ENCODE measurements around the gene DENND2D.

DENND2D gene

DNA sequence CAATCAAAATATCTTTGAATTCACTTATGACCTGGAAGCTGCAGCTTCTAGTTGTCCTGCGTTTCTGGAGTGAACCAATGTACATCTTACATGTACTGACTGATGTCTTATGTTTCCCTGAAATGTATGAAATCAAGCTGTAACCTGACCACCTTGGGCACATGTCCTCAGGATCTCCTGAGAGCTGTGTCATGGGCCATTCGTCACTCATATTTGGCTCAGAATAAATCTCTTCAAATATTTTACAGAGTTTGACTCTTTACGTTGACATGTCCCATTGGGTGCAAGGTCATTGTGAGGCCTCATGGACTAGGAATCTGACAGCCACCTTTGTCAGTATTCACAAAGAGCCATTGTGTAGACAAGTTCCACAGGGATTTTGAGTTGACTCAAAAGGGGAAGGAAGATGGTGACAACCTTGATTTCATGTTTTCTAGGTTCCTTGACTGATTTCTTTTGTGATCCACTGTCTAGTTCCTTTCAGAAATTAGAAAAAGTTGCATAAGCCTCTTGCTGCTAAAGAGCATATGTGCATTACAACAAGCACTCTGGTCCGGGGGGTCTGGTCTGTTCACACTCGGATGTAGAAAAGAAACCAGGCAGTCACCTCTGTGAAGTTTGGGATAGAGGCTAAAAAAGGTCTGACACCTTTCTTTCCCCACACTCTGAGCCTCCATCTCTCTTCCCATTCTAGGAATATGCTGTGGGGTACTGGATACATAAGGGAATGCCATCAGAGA lies 37.8 kb upstream of the DENND2D start:
- TF ChIP-seq, protein P1, sequence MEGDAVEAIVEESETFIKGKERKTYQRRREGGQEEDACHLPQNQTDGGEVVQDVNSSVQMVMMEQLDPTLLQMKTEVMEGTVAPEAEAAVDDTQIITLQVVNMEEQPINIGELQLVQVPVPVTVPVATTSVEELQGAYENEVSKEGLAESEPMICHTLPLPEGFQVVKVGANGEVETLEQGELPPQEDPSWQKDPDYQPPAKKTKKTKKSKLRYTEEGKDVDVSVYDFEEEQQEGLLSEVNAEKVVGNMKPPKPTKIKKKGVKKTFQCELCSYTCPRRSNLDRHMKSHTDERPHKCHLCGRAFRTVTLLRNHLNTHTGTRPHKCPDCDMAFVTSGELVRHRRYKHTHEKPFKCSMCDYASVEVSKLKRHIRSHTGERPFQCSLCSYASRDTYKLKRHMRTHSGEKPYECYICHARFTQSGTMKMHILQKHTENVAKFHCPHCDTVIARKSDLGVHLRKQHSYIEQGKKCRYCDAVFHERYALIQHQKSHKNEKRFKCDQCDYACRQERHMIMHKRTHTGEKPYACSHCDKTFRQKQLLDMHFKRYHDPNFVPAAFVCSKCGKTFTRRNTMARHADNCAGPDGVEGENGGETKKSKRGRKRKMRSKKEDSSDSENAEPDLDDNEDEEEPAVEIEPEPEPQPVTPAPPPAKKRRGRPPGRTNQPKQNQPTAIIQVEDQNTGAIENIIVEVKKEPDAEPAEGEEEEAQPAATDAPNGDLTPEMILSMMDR (IDR thresholded peaks at IDR 0.05; ENCODE audit: extremely low read depth, insufficient read depth, missing control alignments), result no peak
- no peak for DNase-seq (ENCODE audit: low spot score)
- in situ Hi-C loops (cut with MboI; ENCODE audit: low pct_unique_long_range_greater_than_20kb, low sequenced_read_pairs, unreplicated experiment), result no loop called here

DNA sequence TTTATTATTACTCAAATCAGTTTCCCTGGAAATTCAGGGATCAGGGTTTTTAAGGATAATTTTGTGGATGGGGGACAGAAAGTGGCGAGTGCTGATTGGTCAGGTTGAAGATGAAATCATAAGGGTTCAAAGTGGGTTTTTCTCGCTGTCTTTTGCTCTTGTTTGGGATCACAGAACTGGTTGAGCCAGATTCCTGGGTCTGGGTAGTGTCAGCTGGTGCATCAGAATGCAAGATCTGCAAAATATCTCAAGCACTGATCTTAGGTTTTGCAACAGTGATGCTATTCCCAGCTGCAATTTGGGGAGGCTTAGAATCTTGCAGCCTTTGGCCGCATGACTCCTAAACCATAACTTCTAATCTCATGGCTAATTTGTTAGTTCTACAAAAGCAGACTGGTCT lies 36.4 kb upstream of the DENND2D start:
- TF ChIP-seq, protein P1 (IDR thresholded peaks at IDR 0.05; ENCODE audit: extremely low read depth, insufficient read depth, missing control alignments), result no peak
- no peak for DNase-seq (ENCODE audit: low spot score)
- in situ Hi-C loops (cut with MboI; ENCODE audit: low pct_unique_long_range_greater_than_20kb, low sequenced_read_pairs, unreplicated experiment), result no loop called here

DNA sequence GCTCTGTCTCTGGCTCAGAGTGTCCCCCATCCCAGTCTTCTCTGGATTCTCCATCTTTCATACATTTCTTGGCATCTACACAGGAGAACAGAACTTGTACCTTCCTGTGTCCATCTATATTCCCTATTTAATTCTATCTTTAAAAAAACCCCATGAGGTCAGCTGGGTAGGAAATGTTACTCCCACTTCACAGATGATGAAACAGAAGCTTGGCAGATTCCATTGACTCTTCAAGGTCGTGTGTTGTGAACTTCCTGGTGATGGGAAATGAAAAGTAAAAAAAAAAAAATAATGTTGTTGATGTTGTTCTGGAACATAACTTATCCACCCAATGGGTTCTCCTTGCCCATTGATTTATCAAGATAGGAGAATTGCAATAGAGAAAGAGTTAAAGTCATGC lies 35.9 kb upstream of the DENND2D start:
- in situ Hi-C loops (cut with MboI; ENCODE audit: low pct_unique_long_range_greater_than_20kb, low sequenced_read_pairs, unreplicated experiment), result no loop called here
- no peak for DNase-seq (ENCODE audit: low spot score)
- TF ChIP-seq, protein P1 (IDR thresholded peaks at IDR 0.05; ENCODE audit: extremely low read depth, insufficient read depth, missing control alignments), result no peak

GRCh38 chr1:111234866-111235265 lies 34.4 kb upstream of the DENND2D start:
- TF ChIP-seq, protein P1 (IDR thresholded peaks at IDR 0.05; ENCODE audit: extremely low read depth, insufficient read depth, missing control alignments), result no peak
- DNase-seq (ENCODE audit: low spot score), result no peak
- in situ Hi-C loops (cut with MboI; ENCODE audit: low pct_unique_long_range_greater_than_20kb, low sequenced_read_pairs, unreplicated experiment), result no loop called here

- in situ Hi-C loops (cut with MboI; ENCODE audit: low pct_unique_long_range_greater_than_20kb, low sequenced_read_pairs, unreplicated experiment), result no loop called here
- DNase-seq (ENCODE audit: low spot score), result no peak
- TF ChIP-seq, protein P1 (IDR thresholded peaks at IDR 0.05; ENCODE audit: extremely low read depth, insufficient read depth, missing control alignments), result no peak
These were observed 33.8 kb upstream of the DENND2D start for GRCh38 chr1:111234258-111234657.

- TF ChIP-seq, protein P1 (IDR thresholded peaks at IDR 0.05; ENCODE audit: extremely low read depth, insufficient read depth, missing control alignments), result no peak
- DNase-seq (ENCODE audit: low spot score), result no peak
- in situ Hi-C loops (cut with MboI; ENCODE audit: low pct_unique_long_range_greater_than_20kb, low sequenced_read_pairs, unreplicated experiment), result no loop called here
These were observed 31.7 kb upstream of the DENND2D start for GRCh38 chr1:111232134-111232533.
